Testis (tissue), 3 donors: ENCODE results near the gene CACNA1C. TPM values are rescaled to one million over a fixed set of nuclear protein-coding genes. Genes with fewer than 3 reads are reported as not detected.

ENCODE experiments used
- DNase-seq: peaks from one replicate; pipeline ENCODE4 v3.0.0-alpha.2; 2019
- H3K27ac ChIP-seq, 2 donors: fragments of 200-600 bp; sonication (generic); one replicate each; pipeline ENCODE4 v1.5.1; 2019
- H3K27me3 ChIP-seq: fragments of 200-600 bp; sonication (generic); one replicate; pipeline ENCODE4 v1.5.1; 2019
- H3K36me3 ChIP-seq: fragments of 200-600 bp; sonication (generic); one replicate; pipeline ENCODE4 v1.5.1; 2017; ENCODE audit warnings: low read depth; ENCODE audit errors: missing control alignments
- H3K4me1 ChIP-seq: fragments of 200-600 bp; sonication (generic); one replicate; pipeline ENCODE4 v1.5.1; 2019
- H3K4me3 ChIP-seq, 2 donors: fragments of 200-600 bp; sonication (generic); one replicate each; pipeline ENCODE4 v1.5.1; 2017 to 2019
- H3K9me3 ChIP-seq: fragments of 200-600 bp; sonication (generic); one replicate; pipeline ENCODE4 v1.5.1; 2017
- CTCF ChIP-seq, 3 experiments: fragments of 450-650 bp in 2 of 3; fragments of 200-600 bp in 1 of 3; sonication (generic) in 1 of 3; IDR thresholded peaks; one replicate each; pipeline ENCODE4 v1.5.1; 2016 to 2019; ENCODE audit warnings: antibody characterized with exemption in 3 of 3, mild to moderate bottlenecking in 2 of 3, moderate library complexity in 1 of 3
- POLR2A ChIP-seq: fragments of 450-650 bp; IDR thresholded peaks from one replicate; pipeline ENCODE4 v1.6.1; 2017; ENCODE audit warnings: antibody characterized with exemption, mild to moderate bottlenecking, moderate library complexity
- WGBS, 2 donors: methylation state at CpG; one replicate each; pipeline ENCODE4 v1.1.5; 2018; 5-methylcytosine and 5-hydroxymethylcytosine counted together
- intact Hi-C: fragments of 100-400 bp; cut with DNase I; formaldehyde crosslinking; loops from one replicate; pipeline ENCODE4 v1.15.1; 2023; ENCODE audit warnings: low total_unique reads
- polyA plus RNA-seq: library from polyadenylated mRNA; stranded (reverse); fragments of 350-450 nt; fragmentation: Illumina TruSeq; extraction: RNeasy Lipid Tissue Mini Kit (QIAGEN cat#74804); gene quantifications from one replicate; pipeline ENCODE4 v1.2.3, GENCODE V29; 2014; ENCODE audit warnings: low read depth, low replicate concordance; ENCODE audit not compliant: insufficient read depth
- total RNA-seq, 2 donors: library from RNA; depleted of rRNA; stranded (reverse); fragments of >200 nt; gene quantifications; one replicate each; pipeline ENCODE4 v1.2.3, GENCODE V29; 2016

CACNA1C gene
- total and polyA plus RNA-seq, 3 donors from 2014 or later, result 20.3 to 36.8 (median 32.0) TPM

GRCh38 chr12:2596441-2596840 lies 543.7 kb downstream of the CACNA1C start:
- DNase-seq, result no peak
- H3K4me1 ChIP-seq, result no peaks in the 10 kb centered on the region
- no peaks in the 10 kb centered on the region for H3K9me3 ChIP-seq
- H3K27me3 ChIP-seq, result no peaks in the 10 kb centered on the region
- intact Hi-C loops, result no loop called here
- H3K36me3 ChIP-seq, result no peaks in the 10 kb centered on the region
- H3K4me3 ChIP-seq, result no peak overlapping the region
- TF ChIP-seq CTCF (IDR thresholded peaks at IDR 0.05), result no peak
- no peak for TF ChIP-seq POLR2A
- no peak overlapping the region for H3K27ac ChIP-seq
- WGBS, 2 donors, result 94 to 95% methylated on average over 4 to 6 of the region's 6 CpGs

GRCh38 chr12:2605301-2605700 lies 552.5 kb downstream of the CACNA1C start:
- WGBS, 2 donors, result 91 to 95% methylated on average over 8 of the region's 8 CpGs
- no peaks in the 10 kb centered on the region for H3K4me1 ChIP-seq
- H3K36me3 ChIP-seq, result no peaks in the 10 kb centered on the region
- H3K4me3 ChIP-seq, result no peak overlapping the region
- intact Hi-C loops, result no loop called here
- H3K27me3 ChIP-seq, result no peaks in the 10 kb centered on the region
- no peak for DNase-seq
- H3K9me3 ChIP-seq, result no peaks in the 10 kb centered on the region
- H3K27ac ChIP-seq, result no peak overlapping the region
- no peak for TF ChIP-seq POLR2A
- no peak for TF ChIP-seq CTCF (IDR thresholded peaks at IDR 0.05)

GRCh38 chr12:2606186-2606910 lies 553.6 kb downstream of the CACNA1C start:
- Histone ChIP-seq H3K27me3 (no peaks in the 10 kb centered on the region), H3K4me3 (no peak overlapping the region), H3K4me1 (no peaks in the 10 kb centered on the region), H3K36me3 (no peaks in the 10 kb centered on the region), H3K9me3 (no peaks in the 10 kb centered on the region), H3K27ac (no peak overlapping the region)
- DNase-seq, result peak; percentile 47
- intact Hi-C loops, result no loop called here
- TF ChIP-seq CTCF (IDR thresholded peaks at IDR 0.05) (no peak), POLR2A (no peak)
- WGBS, 2 donors, result 80 to 86% methylated on average over 17 of the region's 17 CpGs

- no peak overlapping the region for H3K4me3 ChIP-seq
- H3K27ac ChIP-seq, result no peak overlapping the region
- no peaks in the 10 kb centered on the region for H3K27me3 ChIP-seq
- WGBS, 2 donors, result 85 to 90% methylated on average over 10 of the region's 10 CpGs
- intact Hi-C loops, result no loop called here
- TF ChIP-seq CTCF (IDR thresholded peaks at IDR 0.05) (no peak), POLR2A (no peak)
- no peaks in the 10 kb centered on the region for H3K9me3 ChIP-seq
- H3K4me1 ChIP-seq, result no peaks in the 10 kb centered on the region
- H3K36me3 ChIP-seq, result no peaks in the 10 kb centered on the region
- DNase-seq, result no peak
These were observed 555.3 kb downstream of the CACNA1C start for GRCh38 chr12:2607881-2608607.
